ENCODE results near the gene RIN2. TPM values are rescaled to one million over a fixed set of nuclear protein-coding genes. Genes with fewer than 3 reads are reported as not detected.

The RIN2 gene, protein sequence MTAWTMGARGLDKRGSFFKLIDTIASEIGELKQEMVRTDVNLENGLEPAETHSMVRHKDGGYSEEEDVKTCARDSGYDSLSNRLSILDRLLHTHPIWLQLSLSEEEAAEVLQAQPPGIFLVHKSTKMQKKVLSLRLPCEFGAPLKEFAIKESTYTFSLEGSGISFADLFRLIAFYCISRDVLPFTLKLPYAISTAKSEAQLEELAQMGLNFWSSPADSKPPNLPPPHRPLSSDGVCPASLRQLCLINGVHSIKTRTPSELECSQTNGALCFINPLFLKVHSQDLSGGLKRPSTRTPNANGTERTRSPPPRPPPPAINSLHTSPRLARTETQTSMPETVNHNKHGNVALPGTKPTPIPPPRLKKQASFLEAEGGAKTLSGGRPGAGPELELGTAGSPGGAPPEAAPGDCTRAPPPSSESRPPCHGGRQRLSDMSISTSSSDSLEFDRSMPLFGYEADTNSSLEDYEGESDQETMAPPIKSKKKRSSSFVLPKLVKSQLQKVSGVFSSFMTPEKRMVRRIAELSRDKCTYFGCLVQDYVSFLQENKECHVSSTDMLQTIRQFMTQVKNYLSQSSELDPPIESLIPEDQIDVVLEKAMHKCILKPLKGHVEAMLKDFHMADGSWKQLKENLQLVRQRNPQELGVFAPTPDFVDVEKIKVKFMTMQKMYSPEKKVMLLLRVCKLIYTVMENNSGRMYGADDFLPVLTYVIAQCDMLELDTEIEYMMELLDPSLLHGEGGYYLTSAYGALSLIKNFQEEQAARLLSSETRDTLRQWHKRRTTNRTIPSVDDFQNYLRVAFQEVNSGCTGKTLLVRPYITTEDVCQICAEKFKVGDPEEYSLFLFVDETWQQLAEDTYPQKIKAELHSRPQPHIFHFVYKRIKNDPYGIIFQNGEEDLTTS
- not detected for total RNA-seq

DNA sequence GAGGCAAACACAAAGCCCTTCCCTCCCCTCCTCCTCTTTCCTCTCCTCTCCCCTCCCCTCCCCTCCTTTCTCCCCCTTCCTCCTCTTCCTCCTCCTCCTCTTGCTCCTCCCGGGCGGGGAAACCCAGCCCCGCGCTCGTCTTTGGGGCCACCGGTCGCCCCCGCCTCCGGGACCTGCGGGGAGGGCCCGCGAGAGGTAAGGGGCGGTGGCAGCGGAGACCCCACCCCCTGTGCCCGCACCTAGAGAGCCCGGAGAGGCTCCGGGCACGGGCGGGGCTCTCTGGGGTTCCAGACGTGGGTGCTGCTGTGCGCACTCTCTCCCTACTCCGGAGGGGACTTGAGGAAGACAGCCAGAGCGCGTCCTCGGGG lies at the start of gene RIN2:
RIN2 (plus strand) TSS at position 126 of the 368 bp plus-strand sequence. CDS start 131,344 bp downstream, outside the sequence.
- Mint-ChIP-seq H3K4me3 (no peak within 1 kb of the TSS), H3K36me3 (ENCODE audit: low read depth) (no peaks in the 10 kb centered on the region), H3K27me3 (peaks cover 44% of the 10 kb centered on the region), H3K4me1 (no peaks in the 10 kb centered on the region), H3K27ac (no peak within 1 kb of the TSS), H3K9me3 (no peaks in the 10 kb centered on the region)
- ChIA-PET POLR2A (no interaction called here), CTCF (no interaction called here)
- DNase-seq: no peak

DNA sequence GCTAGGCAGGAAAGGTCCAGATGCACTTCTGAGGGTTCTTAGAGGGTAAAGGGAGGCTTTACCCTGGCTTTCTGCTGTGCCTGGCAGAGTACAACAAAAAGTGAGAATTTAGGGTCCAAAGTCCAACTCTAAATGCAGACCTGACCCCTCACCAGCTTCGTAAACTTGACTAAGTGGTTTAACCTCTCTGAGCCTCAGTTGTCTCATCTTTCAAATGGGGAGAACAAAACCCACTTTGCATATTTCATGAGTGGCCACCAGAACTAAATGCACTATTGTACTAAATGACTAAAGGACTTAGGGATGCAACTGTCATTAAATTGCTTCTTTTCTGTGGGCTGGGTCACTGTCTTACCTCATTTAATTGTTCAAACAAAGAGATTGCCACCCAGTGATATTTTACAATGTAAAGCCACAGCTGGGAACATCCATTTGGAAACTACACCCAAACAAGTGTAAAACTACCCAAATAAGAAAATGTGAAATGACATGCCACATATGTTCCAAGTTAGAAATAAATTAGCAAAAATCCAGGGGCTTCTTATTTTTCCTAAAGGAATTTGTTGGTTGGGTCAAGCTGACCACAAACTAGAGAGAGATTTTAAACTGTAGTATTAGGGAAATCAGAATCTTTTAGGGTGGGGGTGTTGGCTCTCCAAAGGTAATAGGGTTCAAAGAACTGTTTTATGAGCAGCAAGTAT lies 48.3 kb upstream of the RIN2 start:
- ChIA-PET CTCF (no interaction called here), POLR2A (no interaction called here)
- H3K4me1 Mint-ChIP-seq: no peaks in the 10 kb centered on the region
- no peak overlapping the region for H3K4me3 Mint-ChIP-seq
- H3K27me3 Mint-ChIP-seq: no peaks in the 10 kb centered on the region
- peaks cover 6% of the 10 kb centered on the region for H3K9me3 Mint-ChIP-seq
- no peaks in the 10 kb centered on the region for H3K36me3 Mint-ChIP-seq (ENCODE audit: low read depth)
- DNase-seq: no peak
- no peak overlapping the region for H3K27ac Mint-ChIP-seq

DNA sequence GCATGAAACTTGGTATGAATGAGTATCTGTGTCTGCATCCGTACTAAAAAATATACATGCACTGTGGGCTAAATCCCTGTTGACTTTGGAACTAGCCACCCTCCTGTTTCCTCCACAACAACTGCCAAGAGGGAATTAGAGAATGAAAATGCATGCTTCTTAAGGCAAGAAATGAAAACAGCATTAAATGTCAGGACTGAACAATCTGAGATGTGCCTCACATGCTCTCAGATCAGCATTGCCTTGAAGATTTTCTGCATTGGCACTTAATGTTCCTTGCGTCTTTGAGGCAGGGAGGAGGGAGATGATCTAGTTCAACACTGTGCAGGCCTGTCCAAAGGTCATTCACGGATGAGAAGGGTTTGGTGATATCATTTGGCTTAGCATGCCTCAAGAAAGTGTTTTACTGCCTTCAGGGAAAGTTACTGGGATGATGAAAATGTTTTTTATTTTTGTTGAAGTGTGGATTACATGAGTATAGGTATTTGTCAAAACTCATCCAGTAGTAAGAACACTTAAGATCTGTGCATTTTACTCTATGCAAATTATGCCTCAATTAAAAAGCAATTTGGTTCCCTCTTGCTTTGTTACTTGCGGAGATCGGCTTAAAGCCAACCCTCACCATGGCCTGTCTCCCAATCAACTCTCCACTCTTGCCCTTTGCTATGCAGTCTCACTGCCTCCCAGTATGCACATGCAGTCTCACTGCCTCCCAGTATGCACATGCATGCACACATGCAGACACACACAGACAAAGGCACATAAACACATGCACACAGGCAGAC lies 47.5 kb upstream of the RIN2 start:
- no peaks in the 10 kb centered on the region for H3K36me3 Mint-ChIP-seq (ENCODE audit: low read depth)
- H3K4me3 Mint-ChIP-seq: no peak overlapping the region
- no peaks in the 10 kb centered on the region for H3K27me3 Mint-ChIP-seq
- H3K9me3 Mint-ChIP-seq: peaks cover 6% of the 10 kb centered on the region
- no peaks in the 10 kb centered on the region for H3K4me1 Mint-ChIP-seq
- ChIA-PET CTCF (no interaction called here), POLR2A (no interaction called here)
- no peak overlapping the region for H3K27ac Mint-ChIP-seq
- DNase-seq: no peak

DNA sequence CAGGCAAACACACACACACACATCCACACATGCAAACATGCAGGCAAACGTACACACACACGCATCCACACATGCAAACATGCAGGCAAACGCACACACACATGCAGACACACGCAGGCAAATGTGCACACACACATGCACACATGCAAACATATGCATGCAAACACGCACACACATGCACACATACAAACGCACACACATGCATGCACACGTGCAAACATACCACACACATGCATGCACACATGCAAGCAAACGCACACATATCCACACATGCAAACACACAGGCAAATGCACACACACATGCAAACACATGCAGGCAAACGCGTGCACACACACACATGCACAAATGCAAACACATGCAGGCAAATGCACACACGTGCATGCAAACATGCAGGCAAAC lies 46.9 kb upstream of the RIN2 start:
- Mint-ChIP-seq H3K4me3 (no peak overlapping the region), H3K36me3 (ENCODE audit: low read depth) (no peaks in the 10 kb centered on the region), H3K27ac (no peak overlapping the region), H3K9me3 (peaks cover 6% of the 10 kb centered on the region), H3K4me1 (no peaks in the 10 kb centered on the region), H3K27me3 (no peaks in the 10 kb centered on the region)
- ChIA-PET POLR2A (no interaction called here), CTCF (no interaction called here)
- DNase-seq: no peak

DNA sequence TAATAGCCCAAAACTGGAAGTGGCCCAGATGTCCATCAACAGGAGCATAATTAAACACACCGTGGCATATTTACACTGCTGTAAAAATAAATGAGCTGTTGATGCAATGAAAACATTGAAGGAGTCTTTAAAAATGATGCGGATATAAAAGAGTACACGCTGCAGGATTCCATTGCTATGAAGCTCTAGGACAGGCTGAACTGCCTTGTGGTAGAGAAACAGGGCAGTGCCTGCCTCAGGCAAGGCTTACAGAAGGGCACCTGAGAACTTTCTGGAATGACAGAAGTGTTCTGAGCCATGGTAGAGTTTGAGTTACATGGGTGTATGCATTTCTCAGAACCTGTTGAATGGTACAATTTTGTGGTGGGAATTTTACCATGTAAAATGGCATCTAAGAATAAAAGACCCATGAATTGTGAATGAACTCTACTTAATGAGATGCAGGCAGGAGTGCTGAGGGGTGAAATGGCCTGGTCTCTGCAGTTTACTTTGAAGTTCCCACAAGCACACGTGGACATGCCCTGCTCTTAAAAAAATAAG lies 45.3 kb upstream of the RIN2 start:
- CTCF ChIA-PET: no interaction called here

DNA sequence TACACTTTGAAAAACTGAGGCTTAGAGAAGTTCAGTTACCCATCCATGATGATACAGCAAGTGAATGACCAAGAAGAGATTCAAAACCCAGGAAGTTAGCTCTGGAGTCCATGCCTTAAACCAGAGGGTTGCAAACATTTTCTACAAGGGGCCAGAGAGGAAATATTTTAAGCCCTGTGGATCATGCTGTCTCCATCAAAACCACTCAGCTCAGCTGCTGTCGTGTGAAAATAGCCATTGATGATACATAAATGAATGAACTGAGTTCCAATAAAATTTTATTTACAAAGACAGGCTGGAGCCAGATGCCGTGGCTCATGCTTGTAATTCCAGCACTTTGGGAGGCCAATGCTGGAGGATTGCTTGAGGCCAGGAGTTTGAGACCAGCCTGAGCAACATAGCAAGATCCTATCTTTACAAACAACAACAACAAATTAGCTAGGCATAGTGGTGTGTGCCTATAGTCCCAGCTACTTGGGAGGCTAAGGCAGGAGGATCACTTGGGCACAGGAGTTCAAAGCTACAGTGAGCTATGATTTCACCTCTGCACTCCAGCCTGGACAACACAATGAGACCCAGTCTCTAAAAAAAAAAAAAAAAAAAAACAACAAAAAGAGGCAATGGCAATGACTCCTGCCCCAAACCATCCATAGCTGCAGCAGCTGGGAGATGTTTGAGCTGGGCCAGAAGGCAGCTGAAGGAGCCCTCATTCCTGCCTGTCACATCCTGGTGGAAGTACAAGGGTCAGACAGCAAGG lies 44.1 kb upstream of the RIN2 start:
- H3K9me3 Mint-ChIP-seq: peaks cover 6% of the 10 kb centered on the region
- no peak overlapping the region for H3K4me3 Mint-ChIP-seq
- no peaks in the 10 kb centered on the region for H3K4me1 Mint-ChIP-seq
- H3K27ac Mint-ChIP-seq: no peak overlapping the region
- no peak for DNase-seq
- CTCF ChIA-PET: no interaction called here
- H3K36me3 Mint-ChIP-seq (ENCODE audit: low read depth): no peaks in the 10 kb centered on the region
- no peaks in the 10 kb centered on the region for H3K27me3 Mint-ChIP-seq
- POLR2A ChIA-PET: no interaction called here

More for the DNA sequence above, 45.3 kb upstream of the RIN2 start:
- no peak overlapping the region for H3K4me3 Mint-ChIP-seq
- no peaks in the 10 kb centered on the region for H3K27me3 Mint-ChIP-seq
- H3K9me3 Mint-ChIP-seq: peaks cover 6% of the 10 kb centered on the region
- POLR2A ChIA-PET: no interaction called here
- no peaks in the 10 kb centered on the region for H3K36me3 Mint-ChIP-seq (ENCODE audit: low read depth)
- H3K27ac Mint-ChIP-seq: no peak overlapping the region
- no peak for DNase-seq
- no peaks in the 10 kb centered on the region for H3K4me1 Mint-ChIP-seq

DNA sequence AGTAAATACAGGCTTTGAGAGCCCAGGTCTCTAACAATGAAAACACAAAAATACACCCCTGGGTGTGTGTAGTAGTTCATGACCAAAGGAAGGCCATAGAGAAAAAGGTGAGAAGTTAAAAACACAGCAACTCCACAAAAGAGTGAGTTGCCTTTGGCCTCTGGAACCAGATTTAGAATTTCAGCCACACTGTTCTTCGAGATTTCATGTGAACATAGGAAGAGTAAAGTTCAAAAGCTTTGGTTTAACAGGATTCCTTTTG lies 43.5 kb upstream of the RIN2 start:
- peaks cover 6% of the 10 kb centered on the region for H3K9me3 Mint-ChIP-seq

DNA sequence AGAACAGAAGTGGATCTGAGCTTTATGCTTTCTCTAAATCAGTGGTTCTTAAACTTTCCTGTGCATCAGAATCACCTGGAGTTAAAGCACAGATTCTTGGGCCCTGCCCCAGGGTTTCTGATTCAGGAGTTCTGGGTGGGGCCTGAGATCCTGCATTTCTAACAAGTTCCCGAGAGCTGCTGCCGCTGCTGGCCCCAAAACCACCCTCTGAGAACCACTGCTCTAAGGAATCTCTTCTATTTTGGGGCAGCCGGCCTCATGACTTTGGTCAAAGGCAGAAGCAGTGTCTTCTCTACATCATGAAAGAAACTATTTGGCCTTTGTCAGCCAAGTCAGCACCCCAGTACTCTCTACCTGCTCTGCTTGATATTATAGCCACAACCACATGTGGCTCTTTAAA lies 42.1 kb upstream of the RIN2 start:
- H3K36me3 Mint-ChIP-seq (ENCODE audit: low read depth): no peaks in the 10 kb centered on the region
- H3K4me3 Mint-ChIP-seq: no peak overlapping the region
- DNase-seq: no peak
- ChIA-PET CTCF (no interaction called here), POLR2A (no interaction called here)
- H3K9me3 Mint-ChIP-seq: peaks cover 4% of the 10 kb centered on the region
- H3K4me1 Mint-ChIP-seq: no peaks in the 10 kb centered on the region
- no peak overlapping the region for H3K27ac Mint-ChIP-seq
- no peaks in the 10 kb centered on the region for H3K27me3 Mint-ChIP-seq

More for the DNA sequence above, 43.5 kb upstream of the RIN2 start:
- no peak overlapping the region for H3K27ac Mint-ChIP-seq
- no peak for DNase-seq
- ChIA-PET POLR2A (no interaction called here), CTCF (no interaction called here)
- no peaks in the 10 kb centered on the region for H3K27me3 Mint-ChIP-seq
- no peaks in the 10 kb centered on the region for H3K4me1 Mint-ChIP-seq
- H3K4me3 Mint-ChIP-seq: no peak overlapping the region
- H3K36me3 Mint-ChIP-seq (ENCODE audit: low read depth): no peaks in the 10 kb centered on the region

DNA sequence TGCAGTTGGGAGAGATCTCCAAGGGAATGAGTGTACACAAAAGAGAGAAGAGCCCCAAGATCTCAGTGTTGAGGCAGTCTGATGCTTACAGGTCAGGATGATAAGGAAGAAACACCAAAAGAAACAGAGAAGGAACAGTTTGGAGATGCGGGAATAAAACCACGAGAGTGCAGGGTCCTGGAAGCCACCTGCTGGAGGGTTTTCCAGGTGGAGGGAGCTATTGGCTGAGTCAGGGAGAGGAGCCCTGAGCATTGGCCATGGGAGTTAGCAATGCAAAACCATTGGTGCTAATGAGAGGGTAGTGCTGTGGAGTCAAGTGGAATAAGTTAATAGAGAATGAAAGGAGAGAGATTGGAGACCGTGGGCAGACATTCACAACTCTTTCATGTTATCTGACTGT lies 39.2 kb upstream of the RIN2 start:
- ChIA-PET POLR2A (no interaction called here), CTCF (no interaction called here)
- H3K4me1 Mint-ChIP-seq: no peaks in the 10 kb centered on the region
- no peaks in the 10 kb centered on the region for H3K27me3 Mint-ChIP-seq
- no peak for DNase-seq
- no peaks in the 10 kb centered on the region for H3K9me3 Mint-ChIP-seq
- no peaks in the 10 kb centered on the region for H3K36me3 Mint-ChIP-seq (ENCODE audit: low read depth)
- no peak overlapping the region for H3K4me3 Mint-ChIP-seq
- H3K27ac Mint-ChIP-seq: no peak overlapping the region

DNA sequence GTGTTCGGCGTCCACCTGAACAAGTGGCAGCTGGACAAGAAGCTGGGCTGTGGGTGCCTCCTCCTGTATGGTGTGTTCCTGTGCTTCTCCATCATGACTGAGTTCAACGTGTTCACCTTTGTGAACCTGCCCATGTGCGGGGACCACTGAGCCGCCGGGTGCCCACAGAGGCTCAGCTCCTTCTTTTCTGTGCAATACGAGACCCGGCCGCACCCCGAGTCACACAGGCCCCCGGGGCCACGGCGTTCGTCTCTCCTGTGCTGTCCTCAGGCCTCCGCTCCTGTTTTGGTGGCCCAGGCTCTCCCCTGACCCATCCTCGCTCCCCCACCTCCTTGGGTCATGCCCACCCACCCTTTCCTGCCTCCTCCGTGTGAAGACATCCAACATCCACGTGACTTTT lies 37.1 kb upstream of the RIN2 start:
- Mint-ChIP-seq H3K27ac (no peak overlapping the region), H3K9me3 (no peaks in the 10 kb centered on the region), H3K4me3 (no peak overlapping the region), H3K4me1 (no peaks in the 10 kb centered on the region), H3K36me3 (ENCODE audit: low read depth) (no peaks in the 10 kb centered on the region), H3K27me3 (no peaks in the 10 kb centered on the region)
- no peak for DNase-seq
- POLR2A ChIA-PET: no interaction called here
- CTCF ChIA-PET: no interaction called here

DNA sequence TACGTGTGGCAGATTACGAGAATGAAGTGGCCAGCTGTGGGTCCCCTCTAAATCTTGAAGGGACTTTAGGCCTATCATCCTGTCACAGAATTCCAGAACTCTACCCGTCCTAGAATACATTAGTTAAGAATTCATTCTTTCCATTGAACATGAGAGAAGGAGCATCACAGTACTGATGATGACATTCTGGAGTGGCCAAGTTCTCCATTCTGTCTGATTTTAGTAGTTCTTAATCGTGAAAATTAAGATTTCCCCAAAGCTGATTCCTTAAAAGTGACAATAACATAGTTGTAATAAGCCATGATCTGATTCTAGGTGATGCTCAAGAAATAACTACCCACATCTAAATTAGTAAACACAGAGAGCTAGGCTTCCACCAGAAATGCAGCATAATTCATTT lies 35.0 kb upstream of the RIN2 start:
- ChIA-PET POLR2A (no interaction called here), CTCF (no interaction called here)
- H3K4me1 Mint-ChIP-seq: no peaks in the 10 kb centered on the region
- DNase-seq: no peak
- H3K36me3 Mint-ChIP-seq (ENCODE audit: low read depth): no peaks in the 10 kb centered on the region
- H3K9me3 Mint-ChIP-seq: no peaks in the 10 kb centered on the region
- H3K27ac Mint-ChIP-seq: no peak overlapping the region
- H3K4me3 Mint-ChIP-seq: no peak overlapping the region
- no peaks in the 10 kb centered on the region for H3K27me3 Mint-ChIP-seq

DNA sequence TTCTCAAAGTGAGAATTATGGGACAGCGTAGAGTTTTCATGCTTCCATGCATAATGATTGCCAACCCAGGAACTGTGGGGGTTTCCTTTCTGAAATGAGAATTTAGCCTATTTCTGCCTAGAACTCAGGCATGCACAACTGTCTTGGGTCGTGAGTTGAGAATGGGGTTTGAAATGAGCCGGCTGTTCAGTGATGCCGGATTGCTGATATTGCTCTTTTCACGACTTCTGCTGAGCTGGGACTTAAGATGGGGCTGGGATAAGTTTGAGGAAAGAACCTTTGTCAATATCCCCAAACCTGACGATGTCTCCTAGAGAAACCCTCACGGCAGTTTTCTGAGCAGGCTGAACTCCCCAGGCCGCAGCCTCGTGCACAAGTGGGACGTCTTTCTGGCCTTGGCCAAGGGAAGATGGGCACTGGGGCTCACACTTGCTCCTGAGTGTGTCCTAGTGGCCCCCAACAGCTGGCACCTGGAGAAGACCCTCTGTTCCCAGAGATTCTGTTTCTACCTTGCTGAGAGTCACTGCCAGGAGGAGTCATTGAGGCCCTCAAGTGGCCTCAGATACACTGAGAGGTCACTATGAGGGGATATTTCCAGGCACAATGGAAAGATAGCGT lies 34.1 kb upstream of the RIN2 start:
- H3K9me3 Mint-ChIP-seq: no peaks in the 10 kb centered on the region
- H3K36me3 Mint-ChIP-seq (ENCODE audit: low read depth): no peaks in the 10 kb centered on the region
- H3K4me3 Mint-ChIP-seq: no peak overlapping the region
- no peaks in the 10 kb centered on the region for H3K27me3 Mint-ChIP-seq
- CTCF ChIA-PET: no interaction called here
- H3K27ac Mint-ChIP-seq: no peak overlapping the region
- POLR2A ChIA-PET: no interaction called here
- H3K4me1 Mint-ChIP-seq: no peaks in the 10 kb centered on the region
- DNase-seq: no peak

Measured in activated CD4-positive, alpha-beta memory T cell treated with anti-CD3 and anti-CD28 coated beads, Interleukin-2, amount 10 ng/mL, durations not matched to agents 7 days and 5 days (primary cell).